ENCODE measurements around the gene PLCB4. TPM values are rescaled to one million over a fixed set of nuclear protein-coding genes. Genes with fewer than 3 reads are reported as not detected.

The PLCB4 gene
- total and polyA plus RNA-seq, 2 experiments from 2014 or later = 31.6 to 39.2 TPM

- H3K27ac ChIP-seq = no peak overlapping the region
- H3K4me1 ChIP-seq (ENCODE audit: low read depth) = no peaks in the 10 kb centered on the region
- no peak overlapping the region for H3K4me3 ChIP-seq
- no peak for DNase-seq (ENCODE audit: low read depth in 1 of 2, low spot score in 1 of 2)
- no peak for TF ChIP-seq CTCF (IDR thresholded peaks at IDR 0.05; ENCODE audit: low read depth, low read length)
- H3K36me3 ChIP-seq = no peaks in the 10 kb centered on the region
- no peaks in the 10 kb centered on the region for H3K27me3 ChIP-seq
- no peaks in the 10 kb centered on the region for H3K9me3 ChIP-seq (ENCODE audit: low read depth)
Observed at GRCh38 chr20:9032758-9033157, 36.1 kb upstream of the PLCB4 start.

GRCh38 chr20:9035126-9035525 lies 33.8 kb upstream of the PLCB4 start:
- Histone ChIP-seq H3K27me3 (no peaks in the 10 kb centered on the region), H3K4me1 (ENCODE audit: low read depth) (no peaks in the 10 kb centered on the region), H3K9me3 (ENCODE audit: low read depth) (no peaks in the 10 kb centered on the region), H3K27ac (no peak overlapping the region), H3K4me3 (no peak overlapping the region), H3K36me3 (no peaks in the 10 kb centered on the region)
- TF ChIP-seq CTCF (IDR thresholded peaks at IDR 0.05; ENCODE audit: low read depth, low read length) = no peak
- DNase-seq (ENCODE audit: low read depth in 1 of 2, low spot score in 1 of 2) = peak in 1 of 2 donors; percentile 86

GRCh38 chr20:9036593-9036992 lies 32.3 kb upstream of the PLCB4 start:
- H3K9me3 ChIP-seq (ENCODE audit: low read depth) = no peaks in the 10 kb centered on the region
- TF ChIP-seq CTCF (IDR thresholded peaks at IDR 0.05; ENCODE audit: low read depth, low read length) = no peak
- DNase-seq (ENCODE audit: low read depth in 1 of 2, low spot score in 1 of 2) = no peak
- H3K27ac ChIP-seq = no peak overlapping the region
- no peak overlapping the region for H3K4me3 ChIP-seq
- H3K27me3 ChIP-seq = no peaks in the 10 kb centered on the region
- H3K4me1 ChIP-seq (ENCODE audit: low read depth) = no peaks in the 10 kb centered on the region
- H3K36me3 ChIP-seq = no peaks in the 10 kb centered on the region

GRCh38 chr20:9038791-9039535 lies 29.9 kb upstream of the PLCB4 start:
- Histone ChIP-seq H3K27ac (no peak overlapping the region), H3K4me1 (ENCODE audit: low read depth) (no peaks in the 10 kb centered on the region), H3K9me3 (ENCODE audit: low read depth) (no peaks in the 10 kb centered on the region), H3K36me3 (no peaks in the 10 kb centered on the region), H3K27me3 (no peaks in the 10 kb centered on the region), H3K4me3 (no peak overlapping the region)
- TF ChIP-seq CTCF (IDR thresholded peaks at IDR 0.05; ENCODE audit: low read depth, low read length) = no peak
- DNase-seq (ENCODE audit: low read depth in 1 of 2, low spot score in 1 of 2) = no peak

- no peak overlapping the region for H3K4me3 ChIP-seq
- no peaks in the 10 kb centered on the region for H3K4me1 ChIP-seq (ENCODE audit: low read depth)
- no peak overlapping the region for H3K27ac ChIP-seq
- H3K27me3 ChIP-seq = no peaks in the 10 kb centered on the region
- DNase-seq (ENCODE audit: low read depth in 1 of 2, low spot score in 1 of 2) = no peak
- no peaks in the 10 kb centered on the region for H3K36me3 ChIP-seq
- TF ChIP-seq CTCF (IDR thresholded peaks at IDR 0.05; ENCODE audit: low read depth, low read length) = no peak
- H3K9me3 ChIP-seq (ENCODE audit: low read depth) = no peaks in the 10 kb centered on the region
Observed at GRCh38 chr20:9040863-9041524, 27.9 kb upstream of the PLCB4 start.

Measured in cardiac muscle cell (in vitro differentiated cells and primary cell).